Glutamatergic neuron (in vitro differentiated cells): ENCODE data around the gene MRPS18A. TPM values are rescaled to one million over a fixed set of nuclear protein-coding genes. Genes with fewer than 3 reads are reported as not detected.

Experiments used
- DNase-seq: peaks from one replicate; pipeline ENCODE4 v3.0.0; 2022
- H3K27ac Mint-ChIP-seq: one replicate; pipeline ENCODE4 v1.8.0; 2020; ENCODE audit warnings: mild to moderate bottlenecking, mixed read lengths, inconsistent platforms; ENCODE audit not compliant: unreplicated experiment
- H3K27me3 Mint-ChIP-seq: one replicate; pipeline ENCODE4 v1.8.0; 2020; ENCODE audit warnings: mild to moderate bottlenecking, moderate library complexity, mixed read lengths, inconsistent platforms; ENCODE audit not compliant: unreplicated experiment
- H3K36me3 Mint-ChIP-seq: one replicate; pipeline ENCODE4 v1.8.0; 2020; ENCODE audit warnings: mild to moderate bottlenecking, mixed read lengths, inconsistent platforms; ENCODE audit not compliant: unreplicated experiment
- H3K4me1 Mint-ChIP-seq: one replicate; pipeline ENCODE4 v1.8.0; 2020; ENCODE audit warnings: mild to moderate bottlenecking, low read depth, mixed read lengths, inconsistent platforms; ENCODE audit not compliant: unreplicated experiment
- H3K4me3 Mint-ChIP-seq: one replicate; pipeline ENCODE4 v1.8.0; 2020; ENCODE audit warnings: mild to moderate bottlenecking, mixed read lengths, inconsistent platforms; ENCODE audit not compliant: unreplicated experiment
- H3K9me3 Mint-ChIP-seq: one replicate; pipeline ENCODE4 v1.8.0; 2020; ENCODE audit warnings: mild to moderate bottlenecking, moderate library complexity, mixed read lengths, inconsistent platforms; ENCODE audit not compliant: unreplicated experiment
- CTCF ChIP-seq: fragments of 200-600 bp; sonication (generic); IDR thresholded peaks from one replicate; pipeline ENCODE4 v1.5.0; 2021; ENCODE audit not compliant: partially characterized antibody, unreplicated experiment
- total RNA-seq: library from RNA; stranded (reverse); fragmentation: NEBNext Ultra II Directional; extraction: Animal tissue kit (Norgen Biotek cat#: 25700); gene quantifications from one replicate; pipeline ENCODE4 v1.2.1, GENCODE V29; 2021; ENCODE audit not compliant: unreplicated experiment

Gene MRPS18A
- total RNA-seq, 1 donor from 2014 or later, result 27.7 TPM

DNA sequence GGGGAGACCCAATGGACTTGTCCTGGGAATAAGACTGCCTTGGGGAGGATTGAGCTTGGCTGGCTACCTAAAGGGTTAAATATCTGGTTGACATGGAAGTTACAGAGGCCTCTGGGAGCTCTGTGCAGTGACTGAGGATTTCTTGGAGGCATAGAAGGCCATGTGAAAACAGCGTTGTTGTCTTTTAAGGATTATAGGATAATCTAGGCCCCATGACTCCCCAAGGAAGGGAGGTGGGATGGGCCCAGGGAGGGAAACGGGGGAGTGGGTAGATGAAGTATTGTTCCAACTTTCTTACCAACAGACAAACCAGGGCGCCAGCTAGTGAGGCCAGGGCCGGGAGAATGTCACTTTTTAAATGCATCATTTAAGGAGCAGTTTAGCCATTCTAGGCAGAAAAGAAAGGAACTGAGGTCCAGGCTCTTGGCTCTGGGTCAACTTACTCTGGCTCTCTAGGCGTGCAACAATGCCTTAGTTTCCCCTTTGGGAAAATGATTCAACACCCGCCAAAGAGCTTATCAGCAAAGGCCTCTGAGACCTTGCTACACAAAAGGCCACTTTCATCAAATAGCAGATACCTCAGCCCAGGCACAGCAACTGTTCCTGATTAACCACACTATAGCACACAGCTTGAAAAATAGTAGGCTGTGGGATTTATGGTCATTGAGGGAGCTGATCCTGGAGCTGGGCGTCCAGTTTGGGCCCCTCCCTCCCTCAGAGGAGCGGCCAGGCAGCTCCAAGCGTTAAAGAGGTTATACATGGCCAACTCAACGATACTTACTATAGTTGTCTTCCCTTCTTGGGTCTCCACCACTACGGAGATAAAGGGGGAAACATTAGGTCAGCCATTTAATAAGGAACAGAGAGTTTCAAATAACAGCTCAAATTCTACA, 7.0 kb downstream of the MRPS18A start:
- no peak overlapping the region for H3K4me3 Mint-ChIP-seq
- no peak for TF ChIP-seq CTCF
- peaks cover 9% of the 10 kb centered on the region for H3K4me1 Mint-ChIP-seq
- H3K9me3 Mint-ChIP-seq, result no peaks in the 10 kb centered on the region
- no peaks in the 10 kb centered on the region for H3K36me3 Mint-ChIP-seq
- no peak overlapping the region for H3K27ac Mint-ChIP-seq
- peaks cover 2% of the 10 kb centered on the region for H3K27me3 Mint-ChIP-seq
- DNase-seq, result no peak

- no peak for DNase-seq
- H3K27ac Mint-ChIP-seq, result no peak overlapping the region
- H3K36me3 Mint-ChIP-seq, result no peaks in the 10 kb centered on the region
- H3K9me3 Mint-ChIP-seq, result no peaks in the 10 kb centered on the region
- peaks cover 6% of the 10 kb centered on the region for H3K4me1 Mint-ChIP-seq
- no peak for TF ChIP-seq CTCF
- peaks cover 2% of the 10 kb centered on the region for H3K27me3 Mint-ChIP-seq
- H3K4me3 Mint-ChIP-seq, result no peak overlapping the region
These were observed 8.5 kb downstream of the MRPS18A start for GRCh38 chr6:43679057-43679456.

GRCh38 chr6:43678341-43678740, 9.2 kb downstream of the MRPS18A start:
- Mint-ChIP-seq H3K36me3 (no peaks in the 10 kb centered on the region), H3K27me3 (peaks cover 2% of the 10 kb centered on the region), H3K27ac (no peak overlapping the region), H3K9me3 (no peaks in the 10 kb centered on the region), H3K4me1 (peaks cover 3% of the 10 kb centered on the region), H3K4me3 (no peak overlapping the region)
- no peak for TF ChIP-seq CTCF
- DNase-seq, result no peak

- no peak for DNase-seq
- H3K4me3 Mint-ChIP-seq, result no peak overlapping the region
- no peaks in the 10 kb centered on the region for H3K36me3 Mint-ChIP-seq
- H3K4me1 Mint-ChIP-seq, result no peaks in the 10 kb centered on the region
- H3K27ac Mint-ChIP-seq, result no peak overlapping the region
- H3K27me3 Mint-ChIP-seq, result peaks cover 2% of the 10 kb centered on the region
- peaks cover 2% of the 10 kb centered on the region for H3K9me3 Mint-ChIP-seq
- TF ChIP-seq CTCF, result no peak
These were observed 9.8 kb downstream of the MRPS18A start for GRCh38 chr6:43677759-43678158.

DNA sequence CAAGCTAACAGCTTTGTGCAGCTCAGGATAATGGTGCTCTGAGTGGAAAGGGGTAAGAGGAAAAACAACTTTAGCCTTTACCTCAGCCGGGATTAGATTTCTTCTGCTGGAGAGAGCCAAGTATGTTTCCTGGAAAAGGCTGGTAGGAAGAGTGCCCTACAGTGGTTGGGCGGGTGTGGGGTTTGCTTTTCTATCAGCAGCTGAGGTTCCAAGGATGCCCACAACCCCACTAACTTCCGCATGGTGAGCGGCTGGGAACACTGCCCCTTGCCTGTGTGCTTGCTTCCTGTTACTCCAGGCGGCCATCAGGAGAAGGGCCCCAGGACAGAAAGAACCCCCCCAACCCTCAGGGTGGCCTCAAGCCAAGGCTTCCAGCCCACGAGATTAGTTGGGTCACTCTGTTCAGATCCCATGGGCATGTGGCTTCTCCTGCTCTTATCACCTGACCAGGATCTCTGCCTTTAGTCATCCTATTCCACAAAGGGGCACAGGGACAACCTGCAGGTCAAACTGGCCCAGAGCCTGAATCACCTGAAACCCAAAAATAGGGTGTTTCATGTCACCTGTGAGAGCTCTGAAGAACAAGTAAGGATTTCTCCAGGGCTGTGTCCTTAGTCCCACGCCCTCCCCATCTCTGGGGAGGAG, 10.5 kb downstream of the MRPS18A start:
- H3K4me1 Mint-ChIP-seq, result no peaks in the 10 kb centered on the region
- H3K36me3 Mint-ChIP-seq, result no peaks in the 10 kb centered on the region
- H3K27ac Mint-ChIP-seq, result no peak overlapping the region
- H3K4me3 Mint-ChIP-seq, result no peak overlapping the region
- DNase-seq, result no peak
- TF ChIP-seq CTCF, result no peak
- H3K27me3 Mint-ChIP-seq, result peaks cover 2% of the 10 kb centered on the region
- H3K9me3 Mint-ChIP-seq, result peaks cover 2% of the 10 kb centered on the region
